ENCODE results near the gene OR2T8.

Gene OR2T8

DNA sequence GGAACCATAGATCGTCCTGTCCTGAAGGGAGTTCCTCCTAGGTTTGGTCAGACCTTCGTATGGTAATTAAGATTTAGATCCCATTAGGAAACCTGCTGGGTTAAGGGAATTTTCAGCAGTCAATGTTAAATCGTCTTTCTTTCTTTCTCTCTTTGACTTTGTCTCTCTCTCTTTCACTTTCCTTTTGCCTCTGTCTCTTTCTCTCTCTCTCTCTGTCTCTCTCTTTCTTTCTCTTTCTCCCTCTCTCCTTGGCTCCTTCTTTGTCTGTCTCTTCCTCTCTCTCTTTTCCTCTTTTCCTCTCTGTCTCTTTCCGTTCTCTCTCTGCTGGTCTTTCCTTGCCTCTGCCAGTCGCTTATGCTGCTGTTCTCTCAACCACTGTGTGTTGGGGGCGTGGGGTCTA is 15.9 kb upstream of the OR2T8 start:
- TF ChIP-seq, protein P1, sequence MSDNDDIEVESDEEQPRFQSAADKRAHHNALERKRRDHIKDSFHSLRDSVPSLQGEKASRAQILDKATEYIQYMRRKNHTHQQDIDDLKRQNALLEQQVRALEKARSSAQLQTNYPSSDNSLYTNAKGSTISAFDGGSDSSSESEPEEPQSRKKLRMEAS (IDR thresholded peaks at IDR 0.05; ENCODE audit: low read depth, low read length) = no peak
- no peak for TF ChIP-seq MYC (IDR thresholded peaks at IDR 0.05; ENCODE audit: low read depth, low read length)
- TF ChIP-seq POLR2A (IDR thresholded peaks at IDR 0.05; ENCODE audit: extremely low read depth, insufficient read length) = no peak
- TF ChIP-seq, protein P2, sequence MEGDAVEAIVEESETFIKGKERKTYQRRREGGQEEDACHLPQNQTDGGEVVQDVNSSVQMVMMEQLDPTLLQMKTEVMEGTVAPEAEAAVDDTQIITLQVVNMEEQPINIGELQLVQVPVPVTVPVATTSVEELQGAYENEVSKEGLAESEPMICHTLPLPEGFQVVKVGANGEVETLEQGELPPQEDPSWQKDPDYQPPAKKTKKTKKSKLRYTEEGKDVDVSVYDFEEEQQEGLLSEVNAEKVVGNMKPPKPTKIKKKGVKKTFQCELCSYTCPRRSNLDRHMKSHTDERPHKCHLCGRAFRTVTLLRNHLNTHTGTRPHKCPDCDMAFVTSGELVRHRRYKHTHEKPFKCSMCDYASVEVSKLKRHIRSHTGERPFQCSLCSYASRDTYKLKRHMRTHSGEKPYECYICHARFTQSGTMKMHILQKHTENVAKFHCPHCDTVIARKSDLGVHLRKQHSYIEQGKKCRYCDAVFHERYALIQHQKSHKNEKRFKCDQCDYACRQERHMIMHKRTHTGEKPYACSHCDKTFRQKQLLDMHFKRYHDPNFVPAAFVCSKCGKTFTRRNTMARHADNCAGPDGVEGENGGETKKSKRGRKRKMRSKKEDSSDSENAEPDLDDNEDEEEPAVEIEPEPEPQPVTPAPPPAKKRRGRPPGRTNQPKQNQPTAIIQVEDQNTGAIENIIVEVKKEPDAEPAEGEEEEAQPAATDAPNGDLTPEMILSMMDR (IDR thresholded peaks at IDR 0.05; ENCODE audit: low read depth, low read length) = no peak
- no peak overlapping the region for H3K4me3 ChIP-seq (ENCODE audit: low read depth, low read length)
- DNase-seq (ENCODE audit: low read depth) = no peak

DNA sequence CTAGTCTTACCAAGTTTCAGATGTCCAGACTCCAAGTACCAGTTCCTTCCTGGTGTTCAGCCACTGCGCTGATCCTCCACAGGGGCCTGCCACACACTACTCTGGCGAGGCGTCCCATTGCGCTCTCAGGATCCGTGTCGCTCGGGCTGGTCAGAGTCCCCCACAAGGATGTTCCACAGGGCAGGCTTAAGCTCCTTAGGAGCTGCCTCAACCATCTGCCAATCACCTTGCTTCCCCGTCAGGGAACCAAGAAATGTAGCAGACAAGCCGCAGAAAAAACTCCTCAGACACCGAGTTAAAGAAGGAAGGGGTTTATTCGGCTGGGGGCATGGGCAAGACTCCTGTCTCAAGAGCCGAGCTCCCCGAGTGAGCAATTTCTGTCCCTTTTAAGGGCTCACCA is 14.9 kb upstream of the OR2T8 start:
- H3K4me3 ChIP-seq (ENCODE audit: low read depth, low read length) = no peak overlapping the region
- no peak for DNase-seq (ENCODE audit: low read depth)
- TF ChIP-seq, protein P1 (IDR thresholded peaks at IDR 0.05; ENCODE audit: low read depth, low read length) = no peak
- TF ChIP-seq POLR2A (IDR thresholded peaks at IDR 0.05; ENCODE audit: extremely low read depth, insufficient read length) = no peak
- TF ChIP-seq, protein P2 (IDR thresholded peaks at IDR 0.05; ENCODE audit: low read depth, low read length) = no peak
- no peak for TF ChIP-seq MYC (IDR thresholded peaks at IDR 0.05; ENCODE audit: low read depth, low read length)

DNA sequence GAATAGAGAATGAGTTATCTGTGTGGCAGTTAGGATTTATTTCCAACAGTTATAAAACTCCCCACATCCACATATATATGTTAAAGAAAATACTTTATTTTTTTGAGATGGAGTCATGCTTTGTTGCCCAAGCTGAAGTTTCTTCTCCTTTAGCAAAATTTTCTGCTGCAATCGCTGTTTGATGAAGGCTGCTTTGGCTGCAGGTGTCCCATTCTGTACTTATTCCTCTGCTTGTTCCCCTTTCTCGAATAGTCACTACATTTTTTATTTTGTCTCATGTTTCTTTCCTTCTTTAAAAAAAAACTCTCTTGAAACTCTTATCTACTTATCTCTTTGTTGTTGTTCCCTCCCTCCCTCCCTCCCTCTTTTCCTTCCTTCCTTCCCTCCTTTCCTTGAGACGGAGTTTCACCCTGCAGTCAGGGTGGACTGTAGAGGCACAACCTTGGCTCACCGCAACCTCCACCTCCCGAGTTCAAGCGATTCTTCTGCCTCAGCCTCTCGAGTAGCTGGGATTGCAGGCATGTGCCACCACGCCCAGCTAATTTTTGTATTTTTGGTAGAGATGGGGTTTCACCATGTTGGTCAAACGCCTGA is 14.0 kb upstream of the OR2T8 start:
- H3K4me3 ChIP-seq (ENCODE audit: low read depth, low read length) = peak overlapping the region; percentile 62
- DNase-seq (ENCODE audit: low read depth) = no peak
- TF ChIP-seq, protein P2 (IDR thresholded peaks at IDR 0.05; ENCODE audit: low read depth, low read length) = no peak

DNA sequence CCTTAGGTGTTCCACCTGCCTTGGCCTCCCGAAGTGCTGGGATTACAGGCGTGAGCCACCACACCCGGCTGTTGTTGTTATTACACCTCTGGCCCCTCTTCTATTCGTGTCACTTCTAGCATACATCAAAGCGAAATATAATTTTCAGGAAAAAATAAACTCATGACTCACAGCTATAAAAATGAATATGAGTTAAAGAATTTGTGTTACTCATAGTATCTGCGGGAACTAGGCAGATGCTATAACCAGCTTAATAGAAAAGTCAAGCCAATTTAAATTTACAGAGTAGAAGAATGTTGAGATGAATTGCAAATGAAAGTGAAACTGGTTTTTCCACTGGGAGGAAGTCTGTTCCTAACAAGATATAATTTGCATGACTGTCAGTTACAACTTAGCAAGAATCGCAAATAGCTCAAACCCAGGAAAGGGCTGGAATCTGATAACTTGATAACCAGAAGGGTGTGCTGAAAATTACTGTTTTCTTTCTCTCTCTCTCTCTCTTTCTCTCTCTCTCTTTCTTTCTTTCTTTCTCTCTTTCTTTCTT is 13.5 kb upstream of the OR2T8 start:
- TF ChIP-seq POLR2A (IDR thresholded peaks at IDR 0.05; ENCODE audit: extremely low read depth, insufficient read length) (no peak), MYC (IDR thresholded peaks at IDR 0.05; ENCODE audit: low read depth, low read length) (no peak)
- TF ChIP-seq, protein P2 (IDR thresholded peaks at IDR 0.05; ENCODE audit: low read depth, low read length) = no peak
- TF ChIP-seq, protein P1 (IDR thresholded peaks at IDR 0.05; ENCODE audit: low read depth, low read length) = no peak
- H3K4me3 ChIP-seq (ENCODE audit: low read depth, low read length) = peak overlapping the region; percentile 62
- DNase-seq (ENCODE audit: low read depth) = peak; percentile 56

DNA sequence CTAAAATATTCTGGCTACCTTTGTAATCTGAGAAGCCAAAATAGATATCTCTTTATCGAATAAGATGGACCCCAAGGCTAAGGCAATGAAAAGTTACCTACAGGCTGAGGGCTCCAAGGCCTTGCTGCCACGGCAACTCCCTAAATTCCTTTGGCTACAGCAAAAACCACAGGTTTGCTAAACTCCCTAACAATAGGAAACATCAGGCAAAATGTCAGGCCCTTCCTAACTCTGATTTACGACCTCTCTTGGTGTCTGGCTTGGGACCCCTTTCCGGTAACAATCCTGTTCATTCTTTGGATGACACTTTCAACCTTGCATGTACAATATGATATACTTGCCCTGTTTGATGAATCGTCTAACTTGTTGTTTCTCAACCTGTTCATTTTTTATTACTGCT is 11.3 kb upstream of the OR2T8 start:
- no peak for DNase-seq (ENCODE audit: low read depth)
- TF ChIP-seq, protein P1 (IDR thresholded peaks at IDR 0.05; ENCODE audit: low read depth, low read length) = no peak
- TF ChIP-seq MYC (IDR thresholded peaks at IDR 0.05; ENCODE audit: low read depth, low read length) = no peak
- TF ChIP-seq, protein P2 (IDR thresholded peaks at IDR 0.05; ENCODE audit: low read depth, low read length) = no peak
- no peak for TF ChIP-seq POLR2A (IDR thresholded peaks at IDR 0.05; ENCODE audit: extremely low read depth, insufficient read length)

DNA sequence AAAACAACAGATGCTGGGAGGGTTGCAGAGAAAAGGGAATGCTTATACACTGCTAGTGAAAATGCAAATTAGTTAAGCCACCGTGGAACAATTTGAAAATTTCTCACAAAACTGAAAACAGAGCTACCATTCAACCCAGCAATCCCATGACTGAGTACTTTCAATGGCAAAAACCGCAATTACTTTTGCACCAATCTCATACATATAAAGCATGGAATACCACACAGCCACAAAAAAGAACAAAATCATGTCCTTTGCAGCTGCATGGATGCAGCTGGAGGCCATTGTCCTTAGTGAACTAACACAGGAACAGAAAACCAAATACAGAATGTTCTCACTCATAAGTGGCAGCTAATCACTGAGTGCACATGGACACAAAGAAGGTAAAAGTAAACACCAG is 6.3 kb upstream of the OR2T8 start:
- no peak overlapping the region for H3K4me3 ChIP-seq (ENCODE audit: low read depth, low read length)
- TF ChIP-seq MYC (IDR thresholded peaks at IDR 0.05; ENCODE audit: low read depth, low read length) = no peak
- no peak for TF ChIP-seq POLR2A (IDR thresholded peaks at IDR 0.05; ENCODE audit: extremely low read depth, insufficient read length)
- TF ChIP-seq, protein P1 (IDR thresholded peaks at IDR 0.05; ENCODE audit: low read depth, low read length) = no peak
- no peak for DNase-seq (ENCODE audit: low read depth)

More for the DNA sequence above, 11.3 kb upstream of the OR2T8 start:
- no peak overlapping the region for H3K4me3 ChIP-seq (ENCODE audit: low read depth, low read length)

Measured in NB4 (cell line).